Neuron (in vitro differentiated cells): ENCODE measurements around the gene KAT7.
A peak's percentile ranks its signal among the peaks of the same experiment; 100 is the strongest.

Source experiments
- H2AFZ ChIP-seq: one replicate; pipeline ENCODE4 v1.6.1; 2013; ENCODE audit warnings: low read depth, mild to moderate bottlenecking, inconsistent platforms, low read length, moderate library complexity
- H3K27me3 ChIP-seq: one replicate; pipeline ENCODE4 v1.6.1; 2013; ENCODE audit warnings: low read length; ENCODE audit not compliant: insufficient read depth
- H3K36me3 ChIP-seq: one replicate; pipeline ENCODE4 v1.6.1; 2013; ENCODE audit warnings: low read length; ENCODE audit not compliant: insufficient read depth
- H3K4me1 ChIP-seq: one replicate; pipeline ENCODE4 v1.6.1; 2013; ENCODE audit warnings: low read length; ENCODE audit not compliant: insufficient read depth
- H3K4me3 ChIP-seq: 2 replicates; pipeline ENCODE4 v1.5.1; 2013; ENCODE audit warnings: mild to moderate bottlenecking, low read length, moderate library complexity
- H3K9me3 ChIP-seq: one replicate; pipeline ENCODE4 v1.6.1; 2013; ENCODE audit warnings: low read length

The KAT7 gene

GRCh38 chr17:49795372-49795771 lies 6.9 kb downstream of the KAT7 start:
- H3K36me3 ChIP-seq, result peaks cover 80% of the 10 kb centered on the region
- no peaks in the 10 kb centered on the region for H3K27me3 ChIP-seq
- peaks cover 4% of the 10 kb centered on the region for H3K4me1 ChIP-seq
- no peaks in the 10 kb centered on the region for H3K9me3 ChIP-seq
- H2AFZ ChIP-seq, result no peak overlapping the region
- no peak overlapping the region for H3K4me3 ChIP-seq

GRCh38 chr17:49798182-49798581 lies 9.7 kb downstream of the KAT7 start:
- Histone ChIP-seq H2AFZ (no peak overlapping the region), H3K9me3 (no peaks in the 10 kb centered on the region), H3K36me3 (peaks cover 74% of the 10 kb centered on the region), H3K4me1 (no peaks in the 10 kb centered on the region), H3K4me3 (no peak overlapping the region), H3K27me3 (no peaks in the 10 kb centered on the region)

- H3K9me3 ChIP-seq, result no peaks in the 10 kb centered on the region
- no peaks in the 10 kb centered on the region for H3K4me1 ChIP-seq
- no peaks in the 10 kb centered on the region for H3K27me3 ChIP-seq
- H3K36me3 ChIP-seq, result peaks cover 71% of the 10 kb centered on the region
- H2AFZ ChIP-seq, result no peak overlapping the region
- H3K4me3 ChIP-seq, result no peak overlapping the region
Observed at GRCh38 chr17:49798738-49799137, 10.3 kb downstream of the KAT7 start.

- Histone ChIP-seq H3K36me3 (peaks cover 77% of the 10 kb centered on the region), H3K4me3 (no peak overlapping the region), H3K4me1 (peaks cover 2% of the 10 kb centered on the region), H3K9me3 (no peaks in the 10 kb centered on the region), H3K27me3 (no peaks in the 10 kb centered on the region), H2AFZ (no peak overlapping the region)
Observed at GRCh38 chr17:49809056-49809455, 20.6 kb downstream of the KAT7 start.

GRCh38 chr17:49814781-49815529 lies 26.5 kb downstream of the KAT7 start:
- H3K4me3 ChIP-seq, result peak overlapping the region; percentile 32
- H3K27me3 ChIP-seq, result no peaks in the 10 kb centered on the region
- H2AFZ ChIP-seq, result peak overlapping the region; percentile 57
- H3K4me1 ChIP-seq, result peaks cover 30% of the 10 kb centered on the region
- H3K9me3 ChIP-seq, result no peaks in the 10 kb centered on the region
- H3K36me3 ChIP-seq, result peaks cover 61% of the 10 kb centered on the region

- peak overlapping the region; percentile 57 for H2AFZ ChIP-seq
- no peaks in the 10 kb centered on the region for H3K27me3 ChIP-seq
- H3K9me3 ChIP-seq, result no peaks in the 10 kb centered on the region
- peaks cover 30% of the 10 kb centered on the region for H3K4me1 ChIP-seq
- peaks cover 61% of the 10 kb centered on the region for H3K36me3 ChIP-seq
- H3K4me3 ChIP-seq, result peak overlapping the region; percentile 32
Observed at GRCh38 chr17:49815761-49816281, 27.3 kb downstream of the KAT7 start.

GRCh38 chr17:49817993-49818392 lies 29.5 kb downstream of the KAT7 start:
- Histone ChIP-seq H3K4me3 (no peak overlapping the region), H3K27me3 (no peaks in the 10 kb centered on the region), H3K36me3 (peaks cover 71% of the 10 kb centered on the region), H3K4me1 (peaks cover 30% of the 10 kb centered on the region), H3K9me3 (no peaks in the 10 kb centered on the region), H2AFZ (no peak overlapping the region)

GRCh38 chr17:49819138-49819537 lies 30.7 kb downstream of the KAT7 start:
- Histone ChIP-seq H3K9me3 (no peaks in the 10 kb centered on the region), H2AFZ (no peak overlapping the region), H3K4me3 (no peak overlapping the region), H3K27me3 (no peaks in the 10 kb centered on the region), H3K36me3 (peaks cover 71% of the 10 kb centered on the region), H3K4me1 (peaks cover 27% of the 10 kb centered on the region)

GRCh38 chr17:49819651-49820050 lies 31.2 kb downstream of the KAT7 start:
- Histone ChIP-seq H3K9me3 (no peaks in the 10 kb centered on the region), H3K27me3 (no peaks in the 10 kb centered on the region), H3K4me3 (no peak overlapping the region), H2AFZ (no peak overlapping the region), H3K36me3 (peaks cover 77% of the 10 kb centered on the region), H3K4me1 (peaks cover 22% of the 10 kb centered on the region)

GRCh38 chr17:49820773-49821172 lies 32.3 kb downstream of the KAT7 start:
- Histone ChIP-seq H3K4me1 (peaks cover 10% of the 10 kb centered on the region), H2AFZ (no peak overlapping the region), H3K27me3 (no peaks in the 10 kb centered on the region), H3K9me3 (no peaks in the 10 kb centered on the region), H3K4me3 (no peak overlapping the region), H3K36me3 (peaks cover 86% of the 10 kb centered on the region)

- Histone ChIP-seq H3K4me1 (peaks cover 3% of the 10 kb centered on the region), H2AFZ (no peak overlapping the region), H3K4me3 (no peak overlapping the region), H3K27me3 (no peaks in the 10 kb centered on the region), H3K9me3 (no peaks in the 10 kb centered on the region), H3K36me3 (peaks cover 93% of the 10 kb centered on the region)
Observed at GRCh38 chr17:49821466-49821865, 33.0 kb downstream of the KAT7 start.

GRCh38 chr17:49821916-49822315 lies 33.4 kb downstream of the KAT7 start:
- Histone ChIP-seq H3K4me1 (no peaks in the 10 kb centered on the region), H3K9me3 (no peaks in the 10 kb centered on the region), H2AFZ (no peak overlapping the region), H3K4me3 (no peak overlapping the region), H3K36me3 (peaks cover 93% of the 10 kb centered on the region), H3K27me3 (no peaks in the 10 kb centered on the region)

GRCh38 chr17:49822829-49823228 lies 34.3 kb downstream of the KAT7 start:
- no peaks in the 10 kb centered on the region for H3K27me3 ChIP-seq
- no peak overlapping the region for H3K4me3 ChIP-seq
- H3K9me3 ChIP-seq, result no peaks in the 10 kb centered on the region
- H3K4me1 ChIP-seq, result no peaks in the 10 kb centered on the region
- H3K36me3 ChIP-seq, result peaks cover 94% of the 10 kb centered on the region
- no peak overlapping the region for H2AFZ ChIP-seq

- H3K36me3 ChIP-seq, result peaks cover 94% of the 10 kb centered on the region
- no peaks in the 10 kb centered on the region for H3K9me3 ChIP-seq
- no peak overlapping the region for H2AFZ ChIP-seq
- H3K27me3 ChIP-seq, result no peaks in the 10 kb centered on the region
- no peak overlapping the region for H3K4me3 ChIP-seq
- H3K4me1 ChIP-seq, result no peaks in the 10 kb centered on the region
Observed at GRCh38 chr17:49823614-49824013, 35.1 kb downstream of the KAT7 start.
